K562 (cell line): ENCODE results near the gene C20orf173. TPM values are rescaled to one million over a fixed set of nuclear protein-coding genes. Genes with fewer than 3 reads are reported as not detected.

Experiments used
- ATAC-seq: fragments of 200-7000 bp; cut with Tn5 transposase; 3 replicates; pipeline ENCODE4 v1.9.1; 2020; ENCODE audit warnings: moderate library complexity
- BruUV-seq: library from RNA; stranded (reverse); fragments of 400-500 nt; replicated peaks from 2 replicates; lab custom pipeline; 2021; lab: Mats Ljungman, UMichigan
- CTCF ChIA-PET: fragments of 300-600 bp; formaldehyde crosslinking; extraction: SDS; loops from one replicate; lab custom pipeline; 2021; ENCODE audit warnings: low intra/inter-chr PET ratio; lab: Yijun Ruan, JAX
- POLR2A ChIA-PET: fragments of 300-600, 350-650 bp; sonication (Branson Sonifier 250); formaldehyde crosslinking; extraction: SDS; loops from one replicate; lab custom pipeline; 2021; ENCODE audit warnings: antibody characterized with exemption, inconsistent platforms; lab: Yijun Ruan, JAX
- DNase-seq, 4 experiments: peaks; one replicate each; pipeline versions ENCODE4 v3.0.0 to v3.0.0-alpha.2; 2011 to 2018; ENCODE audit warnings: low spot score in 3 of 4, mixed read lengths in 3 of 4; ENCODE audit errors: extremely low read depth in 1 of 4
- FAIRE-seq: peaks from 2 replicates; lab custom pipeline; 2011; peaks lifted over from hg19 to GRCh38; lab: Jason Lieb, UNC
- H2AFZ ChIP-seq: 2 replicates; pipeline ENCODE4 v1.6.0; 2011; ENCODE audit warnings: low read depth, low read length, control low read depth, inconsistent platforms
- H3K27ac ChIP-seq: fragments of 200-600 bp; 3 replicates; pipeline ENCODE4 v1.8.0; 2011; ENCODE audit warnings: low read depth, mild to moderate bottlenecking, control low read depth, inconsistent platforms, low read length, moderate library complexity, mixed read lengths; ENCODE audit errors: extremely low read depth
- H3K27me3 ChIP-seq, 2 experiments: fragments of 300-600 bp in 1 of 2; 2 replicates in 1 of 2; 3 replicates in 1 of 2; pipeline versions ENCODE4 v1.6.0 to v1.8.0; 2011; ENCODE audit warnings: inconsistent platforms in 2 of 2, low read length in 2 of 2, mild to moderate bottlenecking in 1 of 2, mixed read lengths in 1 of 2, moderate library complexity in 1 of 2; ENCODE audit not compliant: control insufficient read depth in 2 of 2, insufficient read depth in 2 of 2
- H3K36me3 ChIP-seq: fragments of 300-600 bp; 3 replicates; pipeline ENCODE4 v1.8.0; 2011; ENCODE audit warnings: mild to moderate bottlenecking, low read length, inconsistent platforms; ENCODE audit not compliant: control insufficient read depth, insufficient read depth
- H3K4me1 ChIP-seq, 2 experiments: fragments of 200-600 bp in 1 of 2; replicated peaks in 1 of 2; 2 replicates in 1 of 2; 3 replicates in 1 of 2; pipeline versions ENCODE4 v1.5.1 to v1.8.0; 2011; ENCODE audit warnings: inconsistent platforms in 2 of 2, low read length in 2 of 2, mild to moderate bottlenecking in 1 of 2, mixed read lengths in 1 of 2, moderate library complexity in 1 of 2; ENCODE audit not compliant: control insufficient read depth in 2 of 2, insufficient read depth in 2 of 2
- H3K4me2 ChIP-seq: 2 replicates; pipeline ENCODE4 v1.6.1; 2011; ENCODE audit warnings: low read length, control low read depth, inconsistent platforms, mixed read lengths; ENCODE audit not compliant: insufficient read depth
- H3K4me3 ChIP-seq: fragments of 200-600 bp; sonication (generic), shearing (Covaris generic); 2 replicates; pipeline ENCODE4 v1.5.1; 2016; ENCODE audit warnings: control low read depth, inconsistent platforms
- H3K79me2 ChIP-seq: fragments of 200-600 bp; 3 replicates; pipeline ENCODE4 v1.8.0; 2011; ENCODE audit warnings: low read length, inconsistent platforms; ENCODE audit not compliant: control insufficient read depth, insufficient read depth
- H3K9ac ChIP-seq, 2 experiments: 2 replicates each; pipeline versions ENCODE4 v1.6.0 to v1.6.1; 2011; ENCODE audit warnings: low read depth in 2 of 2, low read length in 2 of 2, control low read depth in 1 of 2, inconsistent platforms in 1 of 2, mild to moderate bottlenecking in 1 of 2, mixed read lengths in 1 of 2; ENCODE audit not compliant: insufficient read depth in 1 of 2
- H3K9me1 ChIP-seq: one replicate; pipeline ENCODE4 v1.6.0; 2011; ENCODE audit warnings: inconsistent platforms, mild to moderate bottlenecking, low read length, moderate library complexity; ENCODE audit not compliant: control insufficient read depth, insufficient read depth
- H3K9me3 ChIP-seq: replicated peaks from 2 replicates; pipeline ENCODE4 v1.5.1; 2011; ENCODE audit warnings: low read depth, low read length, inconsistent platforms; ENCODE audit not compliant: control insufficient read depth, insufficient read depth
- H4K20me1 ChIP-seq: replicated peaks from 2 replicates; pipeline ENCODE4 v1.6.1; 2011; ENCODE audit warnings: low read length, inconsistent platforms, mixed read lengths; ENCODE audit not compliant: control insufficient read depth, insufficient read depth
- HCFC1 ChIP-seq: IDR thresholded peaks from 2 replicates; pipeline ENCODE4 v1.6.1; 2012; ENCODE audit warnings: low read depth, low read length, improper control_type of control experiment
- MLLT1 ChIP-seq, 2 experiments: fragments of 450-650 bp; IDR thresholded peaks; 2 replicates each; pipeline ENCODE4 v1.6.1; 2016
- PHF20 ChIP-seq: fragments of 450-650 bp; IDR thresholded peaks from 2 replicates; pipeline ENCODE4 v1.6.1; 2018; ENCODE audit not compliant: partially characterized antibody
- RBM34 ChIP-seq: fragments of 200-400 bp; formaldehyde crosslinking; IDR thresholded peaks from 2 replicates; pipeline ENCODE4 v1.6.1; 2018; ENCODE audit warnings: low read length, borderline replicate concordance; ENCODE audit not compliant: insufficient read depth
- WGBS: fragments of 100-300 bp; shearing (Covaris generic); methylation state at CpG from one replicate; pipeline ENCODE4 v1.1.6; 2016; ENCODE audit warnings: low coverage, mixed read lengths; ENCODE audit not compliant: insufficient coverage; ENCODE audit errors: missing lambda C conversion rate; 5-methylcytosine and 5-hydroxymethylcytosine counted together
- in situ Hi-C: fragments of 300-500 bp; cut with MboI; formaldehyde crosslinking; loops from 4 replicates; pipeline ENCODE4 v1.15.0; 2018; ENCODE audit warnings: inconsistent platforms, mixed read lengths
- intact Hi-C: fragments of 100-400 bp; cut with micrococcal nuclease; formaldehyde crosslinking; loops from 2 replicates; pipeline ENCODE4 v1.14.2; 2022
- polyA plus RNA-seq, 8 experiments: library from polyadenylated mRNA; depleted of rRNA in 4 of 8; stranded (reverse) in 5 of 8; unstranded in 3 of 8; fragments of >200 nt; fragmentation: Nextera tagmentation in 2 of 8; fragmentation: Illumina TruSeq in 1 of 8; extraction: Ambion mirVana in 2 of 8; extraction: Trizol in 1 of 8; gene quantifications; 2 replicates each; pipeline versions ENCODE4 v1.2.1 to v1.2.3, GENCODE V29; 2011 to 2014; ENCODE audit warnings: inconsistent platforms in 1 of 8, missing spikeins in 1 of 8
- total RNA-seq, 7 experiments: library from RNA; depleted of rRNA in 6 of 7; stranded (reverse); fragments of >200 nt in 6 of 7; fragmentation: Illumina TruSeq in 2 of 7; extraction: Trizol in 2 of 7; gene quantifications; 2 replicates each; pipeline versions ENCODE4 v1.2.1 to v1.2.3, GENCODE V29; 2011 to 2021; ENCODE audit warnings: low replicate concordance in 1 of 7
- TF ChIP-seq, protein P1 (sequence below): fragments of 450-650 bp; IDR thresholded peaks from 2 replicates; pipeline ENCODE4 v1.6.1; 2014; ENCODE audit warnings: low read depth, mild to moderate bottlenecking, moderate library complexity, borderline replicate concordance

The C20orf173 gene
- total and polyA plus RNA-seq, 9 of the 15 experiments (the other 6 are each of a cell fraction or from before 2014, with no cell fraction given) = not detected

DNA sequence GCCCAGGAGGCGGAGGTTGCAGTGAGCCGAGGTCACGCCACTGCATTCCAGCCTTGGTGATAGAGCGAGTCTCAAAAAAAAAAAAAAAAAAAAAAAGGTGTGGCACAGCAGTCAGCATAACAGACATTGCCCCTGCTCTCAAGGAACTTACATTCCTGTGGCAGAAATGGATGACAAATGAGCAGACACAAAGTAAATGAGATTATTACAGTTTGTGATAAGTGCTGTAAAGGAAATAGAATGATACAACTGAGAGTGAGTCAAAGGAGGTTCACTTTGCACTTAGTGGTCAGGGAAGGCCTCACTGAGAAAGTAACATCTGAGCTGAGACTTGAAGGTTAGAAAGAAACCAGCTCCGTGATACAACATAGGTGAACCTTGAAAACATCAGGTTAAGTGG, 37.6 kb downstream of the C20orf173 start:
- Histone ChIP-seq H3K36me3 (peaks cover 80% of the 10 kb centered on the region), H3K27ac (no peak overlapping the region), H3K4me1 (no peaks in the 10 kb centered on the region), H3K9ac (no peak overlapping the region), H2AFZ (no peak overlapping the region), H3K4me3 (no peak overlapping the region), H3K79me2 (no peaks in the 10 kb centered on the region), H3K27me3 (no peaks in the 10 kb centered on the region), H4K20me1 (no peaks in the 10 kb centered on the region), H3K9me3 (no peaks in the 10 kb centered on the region), H3K4me2 (no peak overlapping the region), H3K9me1 (no peaks in the 10 kb centered on the region)
- ATAC-seq (no peak), DNase-seq (no peak), FAIRE-seq (no peak)
- no TSS peak for BruUV-seq
- no peak for TF ChIP-seq HCFC1
- TF ChIP-seq, protein P1, sequence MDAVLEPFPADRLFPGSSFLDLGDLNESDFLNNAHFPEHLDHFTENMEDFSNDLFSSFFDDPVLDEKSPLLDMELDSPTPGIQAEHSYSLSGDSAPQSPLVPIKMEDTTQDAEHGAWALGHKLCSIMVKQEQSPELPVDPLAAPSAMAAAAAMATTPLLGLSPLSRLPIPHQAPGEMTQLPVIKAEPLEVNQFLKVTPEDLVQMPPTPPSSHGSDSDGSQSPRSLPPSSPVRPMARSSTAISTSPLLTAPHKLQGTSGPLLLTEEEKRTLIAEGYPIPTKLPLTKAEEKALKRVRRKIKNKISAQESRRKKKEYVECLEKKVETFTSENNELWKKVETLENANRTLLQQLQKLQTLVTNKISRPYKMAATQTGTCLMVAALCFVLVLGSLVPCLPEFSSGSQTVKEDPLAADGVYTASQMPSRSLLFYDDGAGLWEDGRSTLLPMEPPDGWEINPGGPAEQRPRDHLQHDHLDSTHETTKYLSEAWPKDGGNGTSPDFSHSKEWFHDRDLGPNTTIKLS = no peak
- TF ChIP-seq RBM34 = no peak
- no peak for TF ChIP-seq MLLT1 (IDR thresholded peaks at IDR 0.05)
- no peak for TF ChIP-seq PHF20
- intact Hi-C loops = no loop called here
- in situ Hi-C loops = no loop called here
- CTCF ChIA-PET = no interaction called here
- POLR2A ChIA-PET = interaction anchor here (0.6 kb wide), 1 partner anchor 12 kb away, joined by 3 read pairs; no protein-coding TSS in a partner anchor
- 97% methylated on average over 4 of the region's 5 CpGs for WGBS
